ENCODE measurements around the gene QPRT.
"Not testable (repeated sequence)": the region's sequence is repeated elsewhere in the genome, so short reads cannot be mapped to it uniquely, and the experiment has no call there.

The QPRT gene

GRCh38 chr16:29653471-29653870 lies 25.5 kb upstream of the QPRT start:
- no peak for TF ChIP-seq CTCF (conservative IDR thresholded peaks at IDR 0.05; ENCODE audit: low read length)
- no peak for DNase-seq (ENCODE audit: low read depth)

GRCh38 chr16:29653890-29654289 lies 25.1 kb upstream of the QPRT start:
- H3K4me3 ChIP-seq (ENCODE audit: low read length); DNase-seq (ENCODE audit: low read depth): not testable (repeated sequence)

More at GRCh38 chr16:29653471-29653870, 25.5 kb upstream of the QPRT start:
- no peak overlapping the region for H3K4me3 ChIP-seq (ENCODE audit: low read length)

GRCh38 chr16:29656688-29657523 lies 22.1 kb upstream of the QPRT start:
- no peak for DNase-seq (ENCODE audit: low read depth)
- TF ChIP-seq CTCF (conservative IDR thresholded peaks at IDR 0.05; ENCODE audit: low read length) = no peak

GRCh38 chr16:29658705-29659104 lies 20.3 kb upstream of the QPRT start:
- TF ChIP-seq CTCF (conservative IDR thresholded peaks at IDR 0.05; ENCODE audit: low read length) = no peak
- no peak overlapping the region for H3K4me3 ChIP-seq (ENCODE audit: low read length)
- DNase-seq (ENCODE audit: low read depth) = no peak

More at GRCh38 chr16:29656688-29657523, 22.1 kb upstream of the QPRT start:
- no peak overlapping the region for H3K4me3 ChIP-seq (ENCODE audit: low read length)

DNA sequence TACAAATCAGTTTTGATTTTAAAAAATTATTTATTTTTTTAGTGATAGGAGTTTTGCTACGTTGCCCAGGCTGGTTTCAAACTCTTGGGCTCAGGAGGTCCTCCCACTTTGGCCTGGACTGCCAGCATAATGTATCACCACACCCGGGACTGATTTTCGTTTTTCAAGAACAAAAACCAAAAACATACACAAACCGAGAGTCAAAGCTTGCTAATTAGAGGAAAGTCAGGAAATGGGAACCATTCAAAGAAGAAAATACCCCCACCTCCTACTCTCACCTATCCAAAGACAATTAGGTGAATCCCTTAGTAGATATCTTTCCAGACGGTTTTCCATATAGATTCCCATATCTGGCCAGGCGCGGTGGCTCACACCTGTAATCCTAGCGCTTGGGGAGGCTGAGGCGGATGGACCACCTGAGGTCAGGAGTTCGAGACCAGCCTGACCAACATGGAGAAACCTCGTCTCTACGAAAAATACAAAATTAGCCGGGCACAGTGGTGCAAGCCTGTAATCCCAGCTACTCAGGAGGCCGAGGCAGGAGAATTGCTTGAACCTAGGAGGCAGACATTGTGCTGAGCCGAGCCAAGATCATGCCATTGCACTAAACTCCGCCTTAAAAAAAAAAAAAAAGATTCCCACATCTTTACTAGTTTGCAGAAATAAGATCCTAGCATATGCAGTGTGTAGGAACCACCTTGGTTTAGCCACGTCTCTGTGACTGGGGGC lies 16.8 kb upstream of the QPRT start:
- H3K4me3 ChIP-seq (ENCODE audit: low read length) = no peak overlapping the region
- DNase-seq (ENCODE audit: low read depth) = no peak
- no peak for TF ChIP-seq CTCF (conservative IDR thresholded peaks at IDR 0.05; ENCODE audit: low read length)

DNA sequence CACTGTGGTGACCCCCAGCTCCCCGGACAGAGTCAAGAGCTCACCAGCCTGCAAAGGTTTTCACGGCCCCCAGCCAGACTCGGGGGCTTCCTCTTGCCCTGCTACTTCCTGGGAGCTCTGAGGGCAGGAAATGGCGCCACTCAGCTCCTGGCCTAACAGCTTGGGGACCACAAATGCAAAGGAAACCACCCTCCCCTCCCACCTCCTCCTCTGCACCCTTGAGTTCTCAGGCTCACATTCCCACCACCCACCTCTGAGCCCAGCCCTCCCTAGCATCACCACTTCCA lies 16.3 kb upstream of the QPRT start:
- TF ChIP-seq CTCF (conservative IDR thresholded peaks at IDR 0.05; ENCODE audit: low read length) = no peak
- no peak for DNase-seq (ENCODE audit: low read depth)
- no peak overlapping the region for H3K4me3 ChIP-seq (ENCODE audit: low read length)

DNA sequence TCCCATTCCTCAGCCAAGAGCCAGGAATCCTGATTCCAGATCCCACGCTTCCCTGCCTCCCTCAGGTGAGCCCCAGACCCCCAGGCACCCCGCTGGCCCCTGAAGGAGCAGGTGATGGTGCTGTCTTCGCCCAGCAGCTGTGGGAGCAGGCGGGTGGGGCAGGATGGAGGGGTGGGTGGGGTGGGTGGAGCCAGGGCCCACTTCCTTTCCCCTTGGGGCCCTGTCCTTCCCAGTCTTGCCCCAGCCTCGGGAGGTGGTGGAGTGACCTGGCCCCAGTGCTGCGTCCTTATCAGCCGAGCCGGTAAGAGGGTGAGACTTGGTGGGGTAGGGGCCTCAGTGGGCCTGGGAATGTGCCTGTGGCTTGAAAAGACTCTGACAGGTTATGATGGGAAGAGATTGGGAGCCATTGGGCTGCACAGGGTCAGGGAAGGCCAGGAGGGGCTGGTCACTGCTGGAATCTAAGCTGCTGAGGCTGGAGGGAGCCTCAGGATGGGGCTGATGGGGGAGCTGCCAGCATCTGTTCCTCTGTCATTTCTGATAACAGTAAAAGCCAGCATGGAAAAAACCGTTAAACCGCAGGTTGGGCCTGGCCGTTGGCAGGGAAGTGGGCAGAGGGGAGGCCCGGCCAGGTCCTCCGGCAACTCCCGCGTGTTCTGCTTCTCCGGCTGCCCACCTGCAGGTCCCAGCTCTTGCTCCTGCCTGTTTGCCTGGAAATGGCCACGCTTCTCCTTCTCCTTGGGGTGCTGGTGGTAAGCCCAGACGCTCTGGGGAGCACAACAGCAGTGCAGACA lies 15.8 kb upstream of the QPRT start, which contains the start of gene SPN:
Gene SPN, plus strand, starts transcription at position 232 of the 791 bp plus-strand sequence. Its CDS starts 482 bp downstream, at position 714.
- no peak within 1 kb of the TSS for H3K4me3 ChIP-seq (ENCODE audit: low read length)
- DNase-seq (ENCODE audit: low read depth) = no peak
- TF ChIP-seq CTCF (conservative IDR thresholded peaks at IDR 0.05; ENCODE audit: low read length) = no peak
